Neural cell (in vitro differentiated cells): ENCODE measurements around the gene UBE3D.

Source experiments
- EP300 ChIP-seq: fragments of 450-650 bp; conservative IDR thresholded peaks from 2 replicates; pipeline ENCODE4 v1.6.1; 2014; ENCODE audit warnings: antibody characterized with exemption, mild to moderate bottlenecking, moderate library complexity; ENCODE audit not compliant: poor library complexity, severe bottlenecking
- EZH2 ChIP-seq: fragments of 200-600, 300-800 bp; shearing (Covaris generic), sonication (generic); IDR thresholded peaks from 2 replicates; pipeline ENCODE4 v1.6.1; 2014; ENCODE audit warnings: antibody characterized with exemption, low read length, borderline replicate concordance, mild to moderate bottlenecking; ENCODE audit not compliant: insufficient read depth, poor library complexity, severe bottlenecking
- MXI1 ChIP-seq: fragments of 450-650 bp; conservative IDR thresholded peaks from 2 replicates; pipeline ENCODE4 v1.6.1; 2014; ENCODE audit warnings: antibody characterized with exemption, mild to moderate bottlenecking; ENCODE audit not compliant: poor library complexity, severe bottlenecking
- POLR2AphosphoS5 ChIP-seq: IDR thresholded peaks from 2 replicates; pipeline ENCODE4 v1.6.1; 2012
- RAD21 ChIP-seq: fragments of 450-650 bp; conservative IDR thresholded peaks from 2 replicates; pipeline ENCODE4 v1.6.1; 2014; ENCODE audit warnings: antibody characterized with exemption, mild to moderate bottlenecking, moderate library complexity
- TF ChIP-seq, protein P1 (sequence below): fragments of 450-650 bp; IDR thresholded peaks from 2 replicates; pipeline ENCODE4 v1.5.1; 2014; ENCODE audit warnings: antibody characterized with exemption, mild to moderate bottlenecking, moderate library complexity; ENCODE audit not compliant: poor library complexity, severe bottlenecking

DNA sequence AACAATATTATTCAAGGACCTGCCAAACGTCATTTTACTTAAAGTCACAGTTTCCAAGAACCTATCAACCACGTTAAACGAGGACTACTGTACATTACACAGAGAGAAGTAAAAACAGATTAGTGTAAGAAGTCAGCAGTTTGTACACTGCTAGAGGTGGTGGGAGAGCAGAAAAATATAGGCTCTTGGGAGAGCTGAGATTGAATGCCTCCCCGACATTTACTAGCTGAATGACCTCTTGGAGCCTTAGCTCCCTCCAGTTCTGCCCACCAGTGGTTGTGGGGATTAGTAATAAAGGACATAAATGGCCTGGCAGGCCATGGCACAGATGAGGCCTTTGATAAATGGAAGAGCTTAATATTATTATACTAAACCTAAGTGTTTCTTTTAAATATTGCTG lies 161.4 kb downstream of the UBE3D start:
- TF ChIP-seq RAD21 (no peak), EP300 (no peak), POLR2AphosphoS5 (no peak), MXI1 (no peak), EZH2 (no peak)
- TF ChIP-seq, protein P1, sequence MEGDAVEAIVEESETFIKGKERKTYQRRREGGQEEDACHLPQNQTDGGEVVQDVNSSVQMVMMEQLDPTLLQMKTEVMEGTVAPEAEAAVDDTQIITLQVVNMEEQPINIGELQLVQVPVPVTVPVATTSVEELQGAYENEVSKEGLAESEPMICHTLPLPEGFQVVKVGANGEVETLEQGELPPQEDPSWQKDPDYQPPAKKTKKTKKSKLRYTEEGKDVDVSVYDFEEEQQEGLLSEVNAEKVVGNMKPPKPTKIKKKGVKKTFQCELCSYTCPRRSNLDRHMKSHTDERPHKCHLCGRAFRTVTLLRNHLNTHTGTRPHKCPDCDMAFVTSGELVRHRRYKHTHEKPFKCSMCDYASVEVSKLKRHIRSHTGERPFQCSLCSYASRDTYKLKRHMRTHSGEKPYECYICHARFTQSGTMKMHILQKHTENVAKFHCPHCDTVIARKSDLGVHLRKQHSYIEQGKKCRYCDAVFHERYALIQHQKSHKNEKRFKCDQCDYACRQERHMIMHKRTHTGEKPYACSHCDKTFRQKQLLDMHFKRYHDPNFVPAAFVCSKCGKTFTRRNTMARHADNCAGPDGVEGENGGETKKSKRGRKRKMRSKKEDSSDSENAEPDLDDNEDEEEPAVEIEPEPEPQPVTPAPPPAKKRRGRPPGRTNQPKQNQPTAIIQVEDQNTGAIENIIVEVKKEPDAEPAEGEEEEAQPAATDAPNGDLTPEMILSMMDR = no peak
